Epithelial cell of esophagus (primary cell): ENCODE results near the gene DENND5B.

Experiments used
- DNase-seq: peaks from one replicate; pipeline ENCODE4 v3.0.0; 2010; ENCODE audit warnings: low read depth
- H3K4me3 ChIP-seq: 2 replicates; pipeline ENCODE4 v1.5.1; 2011; ENCODE audit warnings: mild to moderate bottlenecking, low read length, control low read depth
- CTCF ChIP-seq: IDR thresholded peaks from 2 replicates; pipeline ENCODE4 v1.5.1; 2011; ENCODE audit warnings: low read depth, mild to moderate bottlenecking, low read length, control low read depth, inconsistent platforms; ENCODE audit not compliant: insufficient read depth; ENCODE audit errors: missing control alignments

The DENND5B gene

GRCh38 chr12:31605531-31605930, 14.6 kb upstream of the DENND5B start:
- H3K4me3 ChIP-seq = no peak overlapping the region
- DNase-seq = no peak
- no peak for TF ChIP-seq CTCF

GRCh38 chr12:31603546-31604009, 12.6 kb upstream of the DENND5B start:
- H3K4me3 ChIP-seq = no peak overlapping the region
- no peak for DNase-seq
- TF ChIP-seq CTCF = no peak

- no peak for DNase-seq
- no peak for TF ChIP-seq CTCF
- no peak overlapping the region for H3K4me3 ChIP-seq
Observed at GRCh38 chr12:31600750-31601149, 9.8 kb upstream of the DENND5B start.

- DNase-seq = no peak
- no peak for TF ChIP-seq CTCF
- H3K4me3 ChIP-seq = no peak overlapping the region
Observed at GRCh38 chr12:31600252-31600651, 9.3 kb upstream of the DENND5B start.

- TF ChIP-seq CTCF = no peak
- no peak for DNase-seq
- no peak overlapping the region for H3K4me3 ChIP-seq
Observed at GRCh38 chr12:31599053-31599452, 8.1 kb upstream of the DENND5B start.

- no peak for TF ChIP-seq CTCF
- no peak for DNase-seq
- H3K4me3 ChIP-seq = no peak overlapping the region
Observed at GRCh38 chr12:31597066-31597465, 6.1 kb upstream of the DENND5B start.

GRCh38 chr12:31594681-31595080, 3.7 kb upstream of the DENND5B start:
- no peak for TF ChIP-seq CTCF
- no peak for DNase-seq
- H3K4me3 ChIP-seq = no peak overlapping the region
